Measurements from ENCODE around the gene CHST13.
A peak's percentile ranks its signal among the peaks of the same experiment; 100 is the strongest.

CHST13 gene

DNA sequence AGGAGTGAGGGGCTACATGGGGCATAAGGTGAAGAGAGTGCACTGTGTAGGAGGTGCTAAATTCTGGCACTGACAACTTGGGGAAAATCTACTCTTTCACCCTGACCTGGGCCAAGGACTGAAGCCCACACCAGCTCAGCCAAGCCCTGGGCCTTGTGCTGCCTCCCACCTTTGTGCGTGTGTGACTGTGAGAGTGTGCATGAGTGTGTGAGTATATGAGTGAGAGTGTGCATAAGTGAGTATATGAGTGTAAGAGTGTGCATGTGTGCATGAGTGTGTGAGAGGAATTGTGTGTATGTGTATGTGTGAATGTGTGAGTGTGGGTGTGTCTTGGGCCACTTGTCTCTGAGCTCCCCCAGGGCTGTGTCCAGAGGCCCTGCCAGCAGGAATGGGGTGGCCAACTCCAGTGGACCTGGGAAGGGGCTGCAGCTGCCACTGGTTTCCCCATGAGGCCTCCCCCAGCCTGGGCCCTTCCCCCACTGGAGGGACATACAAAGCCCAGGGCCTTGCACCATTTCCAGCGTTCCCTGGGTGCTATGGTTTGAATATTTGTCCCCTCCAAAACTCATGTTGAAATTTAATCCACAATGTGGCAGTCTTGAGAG is 19.6 kb downstream of the CHST13 start:
- DNase-seq: no peak

DNA sequence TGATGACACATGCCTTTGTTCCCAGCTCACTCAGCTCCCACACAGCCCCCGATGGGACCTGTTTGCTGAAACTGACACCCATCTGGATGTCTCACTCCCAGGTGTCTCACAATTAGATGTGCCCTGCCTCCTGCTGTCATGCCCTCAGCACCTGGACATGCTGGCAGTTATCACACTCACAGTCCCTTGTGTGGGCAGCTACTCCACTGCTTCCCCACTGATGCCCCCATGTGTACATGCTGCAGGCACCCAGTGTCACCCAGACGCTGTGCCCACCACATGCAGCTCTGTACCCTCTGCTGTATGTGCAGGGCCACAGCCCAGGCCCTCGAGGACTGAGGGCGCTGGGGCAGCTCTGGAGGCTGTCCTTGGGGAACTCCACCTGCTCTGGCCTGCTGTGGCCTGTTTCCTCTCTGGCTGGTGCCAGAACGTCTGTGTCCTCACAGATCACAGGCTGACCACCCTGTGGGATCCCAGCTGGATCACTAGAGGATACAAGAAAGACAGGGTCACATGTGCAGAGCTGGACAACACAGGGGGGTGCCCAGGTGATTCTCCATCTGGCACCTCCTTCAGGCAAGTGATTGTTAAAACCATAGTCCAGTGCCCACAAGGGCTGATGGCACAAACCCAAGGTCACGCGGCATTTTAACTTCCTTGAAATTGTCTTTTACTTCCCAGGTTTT is 20.8 kb downstream of the CHST13 start:
- DNase-seq: no peak

DNA sequence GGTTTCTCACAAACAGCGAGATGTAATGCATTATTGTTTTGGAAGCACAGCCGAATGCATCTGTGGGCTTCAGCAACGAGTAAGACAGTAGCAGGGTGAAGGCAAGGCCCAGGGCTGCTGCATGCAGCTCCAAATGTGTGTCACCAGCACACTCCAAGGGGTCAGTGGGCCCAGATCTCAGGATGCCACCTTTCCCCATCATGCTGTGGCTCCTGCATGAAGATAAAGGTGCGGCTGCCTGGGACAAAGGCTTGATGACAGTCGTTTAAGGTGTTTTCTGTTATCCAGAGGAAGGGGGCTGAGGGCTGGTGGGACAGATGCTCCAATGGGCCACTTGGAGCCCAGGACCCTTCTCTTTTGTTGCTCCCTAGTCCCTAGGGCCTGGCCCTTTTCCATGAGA is 21.6 kb downstream of the CHST13 start:
- DNase-seq: no peak

GRCh38 chr3:126546013-126546412 is 22.1 kb downstream of the CHST13 start:
- DNase-seq: no peak

- no peak for DNase-seq
Observed at GRCh38 chr3:126546549-126547239, 22.7 kb downstream of the CHST13 start.

- DNase-seq: no peak
Observed at GRCh38 chr3:126547721-126548120, 23.8 kb downstream of the CHST13 start.

DNA sequence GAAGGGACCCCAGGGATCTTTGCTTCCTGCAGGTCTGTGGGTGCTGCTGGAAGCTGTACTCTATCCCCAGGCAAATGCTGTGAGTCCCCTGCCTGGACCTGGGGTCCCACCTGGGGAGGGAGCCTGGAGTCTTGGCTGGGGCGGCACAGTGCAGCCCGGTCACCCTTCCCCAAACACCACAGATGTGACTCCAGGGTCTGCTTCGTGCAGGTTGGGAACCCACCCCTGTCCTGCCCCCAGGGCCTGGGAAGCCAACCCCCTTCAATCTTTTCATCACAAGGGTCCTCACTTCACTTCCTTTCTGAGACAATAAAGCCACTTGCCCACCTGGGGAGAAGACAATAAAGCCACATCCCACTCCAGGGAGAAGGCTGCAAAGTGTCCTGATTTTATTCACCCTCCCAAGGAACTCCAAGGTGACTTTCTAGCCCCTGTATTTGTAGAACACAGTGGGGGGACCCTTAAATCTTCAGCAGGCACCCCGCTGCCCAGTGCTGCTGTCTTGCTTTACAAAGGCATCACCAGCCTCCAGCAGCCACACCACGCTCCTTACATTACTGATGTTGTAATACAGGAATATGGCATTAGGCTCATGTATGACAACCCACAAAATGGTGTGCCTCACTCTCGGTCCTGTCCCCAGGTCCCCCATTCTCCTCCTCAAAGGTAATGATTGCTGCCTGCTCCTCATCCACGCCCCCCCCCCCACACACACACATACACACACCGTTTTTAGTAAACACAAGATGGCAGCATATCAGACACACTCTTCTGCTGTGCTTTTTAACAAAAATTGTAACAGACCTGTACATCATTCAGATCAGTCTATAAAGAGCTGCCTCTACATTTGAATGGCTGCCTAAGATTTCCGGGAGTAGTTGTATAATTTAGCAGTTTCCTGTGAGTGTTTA is 24.9 kb downstream of the CHST13 start:
- no peak for DNase-seq

- no peak for DNase-seq
Observed at GRCh38 chr3:126549861-126550487, 26.0 kb downstream of the CHST13 start.

DNA sequence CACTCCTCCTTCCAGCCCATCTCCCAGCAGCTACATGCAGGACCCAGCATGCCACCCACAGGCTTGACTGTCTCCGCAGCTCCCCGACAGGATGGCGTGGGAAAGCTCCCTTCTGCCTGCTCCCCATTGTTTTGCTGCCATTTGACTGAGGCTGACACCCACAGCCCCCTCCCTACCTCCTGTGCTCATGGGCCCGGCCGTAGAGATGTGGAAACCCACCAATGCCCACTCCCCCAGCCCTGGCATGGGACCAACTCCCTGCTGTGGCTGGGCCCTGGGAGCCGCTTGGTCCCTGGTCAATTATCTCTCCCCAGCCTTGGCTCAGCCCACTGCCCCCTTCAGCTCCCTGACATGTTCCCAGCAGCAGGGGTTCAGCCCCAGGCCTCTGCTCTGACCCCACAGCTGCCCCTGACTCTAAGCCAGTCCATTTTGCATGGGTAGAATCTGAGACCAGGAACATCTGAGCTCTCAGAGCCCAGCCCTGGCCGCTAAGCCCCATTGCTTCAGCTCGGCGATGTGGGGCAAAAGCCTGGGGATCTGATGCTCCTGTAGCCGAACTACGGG is 26.6 kb downstream of the CHST13 start:
- DNase-seq: peak; percentile 29

DNA sequence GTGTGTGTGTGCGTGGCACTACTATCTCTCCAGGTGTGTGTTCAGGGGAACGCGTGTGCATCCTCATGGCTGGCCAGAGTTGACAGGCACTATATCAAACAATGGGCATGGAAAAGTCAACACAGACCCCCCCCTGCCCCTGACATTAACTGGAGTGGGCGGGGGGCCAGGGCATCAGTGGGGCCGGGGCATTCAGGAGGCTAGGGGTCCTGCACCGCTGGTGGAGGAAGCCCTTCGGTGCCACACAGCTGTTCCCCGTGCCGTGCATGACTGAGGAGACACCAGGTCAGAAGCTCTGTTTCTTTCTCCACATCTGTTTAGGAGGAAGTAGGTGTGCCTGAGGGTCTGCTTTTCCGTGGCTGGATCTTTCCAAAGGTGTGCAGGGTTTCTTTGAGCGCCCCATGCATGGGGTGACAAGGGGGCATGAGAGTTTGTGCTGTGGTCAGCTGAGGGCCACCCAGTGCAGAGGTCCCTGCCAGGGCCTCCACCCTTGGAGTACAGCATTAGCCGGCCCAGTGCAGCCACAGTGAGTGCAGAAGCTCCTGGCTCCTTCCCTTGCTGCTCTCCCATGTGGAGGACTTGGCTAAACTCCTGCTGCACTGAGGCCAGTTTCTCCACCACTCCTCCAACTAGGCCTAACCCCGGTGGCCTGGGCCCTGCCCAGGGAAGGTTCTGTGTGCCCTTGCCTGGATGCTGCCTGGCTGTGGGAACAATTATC is 27.3 kb downstream of the CHST13 start:
- DNase-seq: no peak

GRCh38 chr3:126551839-126552687 is 28.1 kb downstream of the CHST13 start:
- DNase-seq: no peak

DNA sequence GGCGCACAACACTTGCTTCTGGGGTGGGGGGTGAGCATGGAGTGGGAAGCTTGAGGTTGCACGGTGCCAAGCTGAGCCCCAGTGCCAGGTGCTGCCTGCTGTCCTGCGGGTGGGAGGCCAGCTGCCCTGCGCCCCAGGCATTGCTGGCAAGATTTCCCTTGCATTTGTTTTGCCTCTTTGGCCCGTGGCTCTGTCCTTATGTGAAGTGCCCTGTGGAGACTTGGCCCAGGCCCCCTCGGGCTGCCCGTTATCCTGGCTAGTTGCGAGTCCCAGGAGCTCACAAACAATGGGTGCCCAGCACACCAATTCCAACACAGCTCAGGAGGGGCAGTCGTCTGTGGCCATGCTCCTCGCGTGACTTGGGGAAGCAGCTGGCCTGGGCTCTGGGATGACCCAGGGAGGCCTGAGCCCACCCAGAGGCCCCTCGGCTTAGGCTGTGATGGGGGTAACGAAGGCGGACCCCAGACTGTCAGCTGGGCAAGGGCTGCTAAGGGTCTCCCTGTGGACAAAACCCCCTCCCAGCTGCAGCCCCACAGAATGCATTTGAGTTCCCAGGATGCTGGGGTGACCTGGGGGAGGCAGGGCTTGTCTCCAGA is 28.8 kb downstream of the CHST13 start:
- DNase-seq: no peak

DNA sequence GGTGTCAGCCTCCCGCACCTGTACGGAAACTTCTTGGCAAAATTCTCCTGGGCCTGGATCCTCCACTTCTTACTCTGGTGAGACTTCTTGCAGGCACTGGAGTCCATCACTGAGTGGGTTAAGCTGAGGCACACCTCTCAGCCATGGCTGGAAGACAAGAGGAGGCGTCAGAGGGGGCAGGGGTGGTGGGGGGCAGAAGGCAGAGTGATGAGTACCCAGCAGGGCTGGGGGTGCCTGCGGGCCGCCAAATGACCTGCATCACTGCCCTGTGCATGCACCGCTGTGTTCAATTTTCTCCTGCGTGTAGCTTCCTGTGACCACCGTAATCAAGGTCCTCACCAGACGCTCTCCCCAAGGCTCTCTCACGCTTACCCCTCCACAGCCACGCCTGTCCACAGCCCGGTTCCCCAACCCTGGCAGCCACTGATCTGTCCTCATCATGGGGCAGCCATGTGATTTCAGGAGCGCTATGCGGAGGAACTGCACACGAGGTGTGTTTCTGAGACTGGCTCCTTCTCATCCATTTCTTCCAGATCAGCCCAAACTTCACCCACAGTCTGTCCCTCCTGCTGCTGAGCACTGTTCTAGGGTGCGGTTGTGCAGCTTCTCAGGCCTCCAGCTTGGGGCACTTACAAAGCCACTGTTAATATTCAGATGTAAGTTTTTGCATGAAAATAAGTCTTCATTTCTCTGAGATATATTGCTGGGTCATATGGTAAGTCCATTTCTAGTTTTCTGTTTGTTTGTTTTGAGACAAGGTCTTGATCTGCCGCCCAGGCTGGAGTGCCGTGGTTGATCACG is 29.5 kb downstream of the CHST13 start:
- no peak for DNase-seq

GRCh38 chr3:126554560-126555525 is 30.9 kb downstream of the CHST13 start:
- no peak for DNase-seq

- no peak for DNase-seq
Observed at GRCh38 chr3:126555795-126556636, 32.1 kb downstream of the CHST13 start.

DNA sequence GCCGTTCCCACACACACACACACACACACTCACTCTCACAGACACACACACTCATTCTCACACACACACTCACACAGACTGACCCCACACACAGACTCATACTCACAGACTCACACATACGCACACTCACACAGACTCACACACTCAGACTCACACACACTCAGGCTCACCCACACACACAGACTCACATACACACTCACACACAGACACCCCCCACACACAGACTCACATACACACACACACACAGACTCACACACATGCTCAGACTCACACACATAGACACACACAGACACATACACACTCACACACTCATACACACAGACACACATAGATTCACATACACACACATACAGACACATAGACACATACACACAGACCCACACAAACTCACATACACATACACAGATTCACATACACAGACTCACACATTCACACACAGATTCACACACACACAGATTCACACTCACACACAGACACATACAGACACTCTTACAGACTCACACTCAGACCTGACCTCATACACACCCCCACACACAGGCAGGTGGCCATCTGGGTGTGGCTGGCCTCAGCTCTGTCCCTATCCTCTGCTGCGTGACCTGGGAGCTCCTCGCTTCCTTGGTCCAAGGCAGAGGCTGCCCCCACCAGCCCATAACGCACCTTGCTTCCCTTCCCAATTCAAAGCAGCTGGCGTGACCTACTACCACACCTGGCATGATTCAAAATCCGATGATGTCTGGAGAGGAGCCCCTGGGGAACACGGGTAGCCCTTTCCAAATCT is 32.9 kb downstream of the CHST13 start:
- DNase-seq: no peak

- DNase-seq: no peak
Observed at GRCh38 chr3:126557415-126557745, 33.4 kb downstream of the CHST13 start.

All from eye (tissue), 1 donor.